Left lung (tissue), 10 donors: ENCODE results near the gene C10orf143. TPM values are rescaled to one million over a fixed set of nuclear protein-coding genes. Genes with fewer than 3 reads are reported as not detected.

Experiments used
- ATAC-seq: fragments of 200-7000 bp; cut with Tn5 transposase; one replicate; pipeline ENCODE4 v1.9.1; 2020; ENCODE audit warnings: moderate library complexity
- DNase-seq, 4 donors: peaks; one replicate each; pipeline ENCODE4 v3.0.0-alpha.2; 2013 to 2020
- H3K27ac ChIP-seq, 2 donors: fragments of 200-600 bp; sonication (generic) in 1 of 2; one replicate each; pipeline versions ENCODE4 v1.5.0 to v1.8.0; 2020 to 2021
- H3K27me3 ChIP-seq, 2 donors: fragments of 200-600 bp; sonication (generic) in 1 of 2; one replicate each; pipeline versions ENCODE4 v1.5.0 to v1.8.0; 2020 to 2021
- H3K36me3 ChIP-seq, 2 donors: fragments of 200-600 bp; sonication (generic) in 1 of 2; one replicate each; pipeline versions ENCODE4 v1.5.0 to v1.8.0; 2020 to 2021
- H3K4me1 ChIP-seq, 2 donors: fragments of 200-600 bp; one replicate each; pipeline ENCODE4 v1.8.0; 2021
- H3K4me3 ChIP-seq, 2 donors: fragments of 200-600 bp; sonication (generic) in 1 of 2; one replicate each; pipeline versions ENCODE4 v1.5.0 to v1.8.0; 2020 to 2021; ENCODE audit warnings: mild to moderate bottlenecking in 1 of 2
- H3K9me3 ChIP-seq, 2 donors: fragments of 200-600 bp; sonication (generic) in 1 of 2; one replicate each; pipeline versions ENCODE4 v1.5.0 to v1.8.0; 2020 to 2021
- intact Hi-C, 2 donors: fragments of 100-400 bp; cut with DNase I; formaldehyde crosslinking; loops; one replicate each; pipeline versions ENCODE4 v1.11.2 to v1.14.2; 2022
- polyA plus RNA-seq, 6 donors: library from polyadenylated mRNA; unstranded; fragments of 120-200 nt; gene quantifications; one replicate each; pipeline ENCODE4 v1.2.1, GENCODE V29; 2013; ENCODE audit not compliant: insufficient read length in 6 of 6
- total RNA-seq, 2 donors: library from RNA; stranded (reverse); fragmentation: NEBNext Ultra II Directional; extraction: Animal tissue kit (Norgen Biotek cat#: 25700); gene quantifications; one replicate each; pipeline ENCODE4 v1.2.1, GENCODE V29; 2021
- TF ChIP-seq, protein P1 (sequence below), 2 donors: fragments of 200-600 bp; sonication (generic) in 1 of 2; IDR thresholded peaks; one replicate each; pipeline versions ENCODE4 v1.5.0 to v1.8.0; 2021; ENCODE audit warnings: antibody characterized with exemption in 2 of 2
- donor health status: DM: no; HTN: yes; CAD: no.
- donor health status: DM: no; HTN: no; CAD: no.

The C10orf143 gene
- total and polyA plus RNA-seq, 8 donors, result 2.0 to 5.6 (median 5.0) TPM

DNA sequence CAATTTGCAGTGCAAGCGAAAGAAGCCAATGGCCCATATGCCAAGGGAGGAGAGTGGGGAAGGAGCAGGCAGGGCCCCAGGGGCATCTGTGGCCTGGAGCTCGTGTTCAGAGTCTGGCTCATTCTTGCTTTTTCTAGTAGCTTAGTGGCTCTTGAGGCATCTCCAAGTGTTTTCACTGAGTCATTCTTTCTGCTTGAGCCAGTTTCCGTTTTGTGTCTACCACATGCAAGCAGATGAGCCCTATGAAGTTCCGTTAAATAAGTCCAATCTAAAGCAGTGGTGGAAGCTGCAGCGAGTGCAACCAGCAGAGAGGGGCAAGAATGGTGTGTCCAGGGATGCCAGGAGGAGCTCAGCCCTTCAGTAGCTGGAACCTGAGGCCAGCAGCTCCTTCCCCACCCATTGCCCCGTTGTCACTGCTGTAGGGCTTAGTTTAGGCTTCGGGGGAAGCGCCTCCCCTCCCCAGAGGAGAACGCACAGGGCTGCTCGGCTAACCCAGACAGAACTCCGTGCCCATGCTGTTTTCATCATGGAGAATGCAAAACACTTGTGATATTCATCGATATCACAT lies 89.2 kb downstream of the C10orf143 start:
- Histone ChIP-seq H3K4me1 (no peaks in the 10 kb centered on the region), H3K9me3 (no peaks in the 10 kb centered on the region), H3K27me3 (peaks cover 0 to 5% of the 10 kb centered on the region in 2 donors), H3K27ac (no peak overlapping the region), H3K4me3 (no peak overlapping the region), H3K36me3 (no peaks in the 10 kb centered on the region)
- intact Hi-C loops, result no loop called here
- TF ChIP-seq, protein P1, sequence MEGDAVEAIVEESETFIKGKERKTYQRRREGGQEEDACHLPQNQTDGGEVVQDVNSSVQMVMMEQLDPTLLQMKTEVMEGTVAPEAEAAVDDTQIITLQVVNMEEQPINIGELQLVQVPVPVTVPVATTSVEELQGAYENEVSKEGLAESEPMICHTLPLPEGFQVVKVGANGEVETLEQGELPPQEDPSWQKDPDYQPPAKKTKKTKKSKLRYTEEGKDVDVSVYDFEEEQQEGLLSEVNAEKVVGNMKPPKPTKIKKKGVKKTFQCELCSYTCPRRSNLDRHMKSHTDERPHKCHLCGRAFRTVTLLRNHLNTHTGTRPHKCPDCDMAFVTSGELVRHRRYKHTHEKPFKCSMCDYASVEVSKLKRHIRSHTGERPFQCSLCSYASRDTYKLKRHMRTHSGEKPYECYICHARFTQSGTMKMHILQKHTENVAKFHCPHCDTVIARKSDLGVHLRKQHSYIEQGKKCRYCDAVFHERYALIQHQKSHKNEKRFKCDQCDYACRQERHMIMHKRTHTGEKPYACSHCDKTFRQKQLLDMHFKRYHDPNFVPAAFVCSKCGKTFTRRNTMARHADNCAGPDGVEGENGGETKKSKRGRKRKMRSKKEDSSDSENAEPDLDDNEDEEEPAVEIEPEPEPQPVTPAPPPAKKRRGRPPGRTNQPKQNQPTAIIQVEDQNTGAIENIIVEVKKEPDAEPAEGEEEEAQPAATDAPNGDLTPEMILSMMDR (IDR thresholded peaks at IDR 0.05), result no peak
- DNase-seq, result no peak
- peak; percentile 49 for ATAC-seq

DNA sequence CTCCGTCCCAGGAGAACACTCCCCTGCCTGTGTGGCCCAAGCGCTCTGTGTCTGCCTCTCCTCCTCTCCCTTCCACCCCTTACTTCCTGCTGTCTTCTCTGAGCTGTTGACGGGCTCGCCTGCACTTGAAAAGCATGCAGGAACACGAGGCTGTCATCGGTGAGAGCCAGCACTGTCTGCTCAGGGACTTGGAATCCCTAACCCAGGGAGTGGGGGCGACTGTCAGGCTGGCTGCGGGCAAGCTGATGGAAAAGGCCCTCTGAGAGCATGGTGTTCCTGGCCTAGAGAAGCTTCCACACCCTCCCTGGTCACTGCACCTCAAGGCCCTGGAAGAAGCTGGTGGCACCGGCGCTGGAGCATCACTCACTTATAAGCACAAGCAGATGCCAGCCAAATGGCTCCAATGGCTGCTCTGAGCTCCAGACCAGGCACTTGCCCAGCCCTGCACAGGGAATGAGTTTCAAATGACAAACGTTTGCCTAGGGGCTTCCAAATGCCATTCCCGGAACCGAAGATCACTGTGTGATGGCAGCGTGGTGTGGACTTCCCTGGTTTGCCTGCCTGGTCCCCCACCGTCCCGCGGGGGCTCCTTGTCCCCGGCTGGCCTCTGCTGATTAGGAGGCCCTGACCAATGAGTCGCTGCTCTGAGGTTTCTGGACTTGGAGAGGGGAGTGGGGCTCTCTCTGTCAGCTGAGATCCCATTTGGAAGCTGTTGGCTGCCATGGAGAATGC lies 89.8 kb downstream of the C10orf143 start:
- Histone ChIP-seq H3K4me3 (no peak overlapping the region), H3K4me1 (no peaks in the 10 kb centered on the region), H3K27me3 (peaks cover 0 to 11% of the 10 kb centered on the region in 2 donors), H3K9me3 (no peaks in the 10 kb centered on the region), H3K27ac (no peak overlapping the region), H3K36me3 (no peaks in the 10 kb centered on the region)
- DNase-seq (no peak), ATAC-seq (no peak)
- TF ChIP-seq, protein P1 (IDR thresholded peaks at IDR 0.05), result no peak
- intact Hi-C loops, result no loop called here

DNA sequence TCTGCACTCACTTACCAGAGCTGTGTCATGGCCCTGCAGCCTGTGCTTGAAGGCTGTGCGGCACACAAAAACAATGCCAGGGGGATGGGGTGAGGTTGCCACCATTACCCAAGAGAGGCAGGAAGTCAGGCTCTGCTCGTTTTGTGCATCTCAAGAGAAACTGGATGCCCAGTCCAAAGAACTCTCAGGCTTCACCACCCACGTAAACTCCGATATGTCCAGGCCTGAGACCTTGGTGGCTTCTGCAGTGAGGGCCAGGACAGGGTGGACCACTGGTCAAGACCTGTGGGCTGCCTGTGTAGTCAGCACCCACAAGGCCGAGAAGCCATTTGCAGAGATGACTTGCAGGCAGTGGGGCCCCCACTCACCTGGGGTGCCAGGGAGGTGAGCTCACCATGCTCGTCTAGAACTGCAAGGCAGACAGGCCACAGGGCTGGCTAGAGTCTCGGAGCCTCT lies 91.9 kb downstream of the C10orf143 start:
- H3K4me3 ChIP-seq, result no peak overlapping the region
- H3K36me3 ChIP-seq, result no peaks in the 10 kb centered on the region
- TF ChIP-seq, protein P1 (IDR thresholded peaks at IDR 0.05), result no peak
- H3K27me3 ChIP-seq, result peaks cover 0 to 30% of the 10 kb centered on the region in 2 donors
- H3K9me3 ChIP-seq, result no peaks in the 10 kb centered on the region
- DNase-seq (no peak), ATAC-seq (no peak)
- no peaks in the 10 kb centered on the region for H3K4me1 ChIP-seq
- intact Hi-C loops, result no loop called here
- no peak overlapping the region for H3K27ac ChIP-seq

DNA sequence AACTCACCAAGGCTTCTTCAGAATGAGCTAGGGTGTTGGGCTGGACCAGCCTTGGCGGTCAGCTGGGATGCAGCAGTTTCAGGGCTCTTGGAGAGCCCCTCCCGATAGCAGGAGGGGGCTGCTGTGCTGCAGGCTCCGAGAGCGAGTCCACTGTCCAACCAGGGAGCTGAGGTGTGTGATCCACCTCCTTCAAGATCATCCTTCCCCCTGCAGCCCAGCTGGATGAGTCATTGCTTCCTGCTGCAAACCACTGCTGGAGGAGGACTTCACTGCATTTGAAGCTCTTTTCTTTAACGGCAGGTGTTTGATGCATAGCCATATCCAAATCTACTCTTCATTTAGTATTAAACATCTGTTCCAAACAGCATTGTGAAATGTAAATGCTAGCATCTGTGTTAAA lies 92.4 kb downstream of the C10orf143 start:
- no peak for ATAC-seq
- intact Hi-C loops, result no loop called here
- TF ChIP-seq, protein P1 (IDR thresholded peaks at IDR 0.05), result no peak
- Histone ChIP-seq H3K4me3 (no peak overlapping the region), H3K9me3 (no peaks in the 10 kb centered on the region), H3K36me3 (no peaks in the 10 kb centered on the region), H3K27me3 (peaks cover 0 to 32% of the 10 kb centered on the region in 2 donors), H3K27ac (no peak overlapping the region), H3K4me1 (no peaks in the 10 kb centered on the region)
- no peak for DNase-seq

- Histone ChIP-seq H3K4me1 (no peaks in the 10 kb centered on the region), H3K9me3 (no peaks in the 10 kb centered on the region), H3K4me3 (no peak overlapping the region), H3K27ac (no peak overlapping the region), H3K27me3 (peaks cover 0 to 37% of the 10 kb centered on the region in 2 donors), H3K36me3 (no peaks in the 10 kb centered on the region)
- intact Hi-C loops, result no loop called here
- DNase-seq (peak in 1 of 4 donors; percentile 64), ATAC-seq (no peak)
- TF ChIP-seq, protein P1 (IDR thresholded peaks at IDR 0.05), result no peak
Measured at GRCh38 chr10:130017631-130018022, 93.0 kb downstream of the C10orf143 start.
